ENCODE measurements around the gene ELFN2.
A peak's percentile ranks its signal among the peaks of the same experiment; 100 is the strongest.

ELFN2 gene

DNA sequence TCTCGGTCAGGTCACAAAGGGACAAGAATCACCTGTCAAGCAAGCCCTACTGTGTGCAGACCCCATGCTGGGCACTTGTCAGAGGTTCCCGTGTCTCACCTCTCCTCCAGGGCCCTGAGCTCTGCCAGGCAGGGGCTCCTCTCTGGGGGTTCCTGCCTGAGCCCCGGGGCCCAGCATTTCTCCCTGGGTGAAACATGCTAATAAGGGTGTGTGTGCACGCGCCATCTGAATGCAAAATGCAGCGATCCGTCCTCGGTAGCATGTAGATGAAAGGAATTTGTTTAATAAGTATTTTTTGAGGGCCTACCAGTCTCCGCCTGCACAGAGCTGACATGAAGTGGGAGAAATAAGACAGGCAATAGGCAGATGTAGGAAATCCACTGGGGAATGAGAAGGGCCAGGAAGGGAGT, 5.8 kb downstream of the ELFN2 start:
- Histone ChIP-seq H3K4me3 (ENCODE audit: low read length) (no peak overlapping the region), H3K4me1 (ENCODE audit: insufficient read depth, low read length) (no peaks in the 10 kb centered on the region), H3K9me3 (ENCODE audit: insufficient read depth, low read depth, low read length) (no peaks in the 10 kb centered on the region), H3K27me3 (ENCODE audit: insufficient read depth, low read length) (peaks cover 90% of the 10 kb centered on the region), H3K9ac (ENCODE audit: low read depth, low read length) (no peak overlapping the region), H3K36me3 (ENCODE audit: insufficient read depth, low read depth, low read length) (no peaks in the 10 kb centered on the region), H3K27ac (ENCODE audit: low read length) (no peak overlapping the region)

DNA sequence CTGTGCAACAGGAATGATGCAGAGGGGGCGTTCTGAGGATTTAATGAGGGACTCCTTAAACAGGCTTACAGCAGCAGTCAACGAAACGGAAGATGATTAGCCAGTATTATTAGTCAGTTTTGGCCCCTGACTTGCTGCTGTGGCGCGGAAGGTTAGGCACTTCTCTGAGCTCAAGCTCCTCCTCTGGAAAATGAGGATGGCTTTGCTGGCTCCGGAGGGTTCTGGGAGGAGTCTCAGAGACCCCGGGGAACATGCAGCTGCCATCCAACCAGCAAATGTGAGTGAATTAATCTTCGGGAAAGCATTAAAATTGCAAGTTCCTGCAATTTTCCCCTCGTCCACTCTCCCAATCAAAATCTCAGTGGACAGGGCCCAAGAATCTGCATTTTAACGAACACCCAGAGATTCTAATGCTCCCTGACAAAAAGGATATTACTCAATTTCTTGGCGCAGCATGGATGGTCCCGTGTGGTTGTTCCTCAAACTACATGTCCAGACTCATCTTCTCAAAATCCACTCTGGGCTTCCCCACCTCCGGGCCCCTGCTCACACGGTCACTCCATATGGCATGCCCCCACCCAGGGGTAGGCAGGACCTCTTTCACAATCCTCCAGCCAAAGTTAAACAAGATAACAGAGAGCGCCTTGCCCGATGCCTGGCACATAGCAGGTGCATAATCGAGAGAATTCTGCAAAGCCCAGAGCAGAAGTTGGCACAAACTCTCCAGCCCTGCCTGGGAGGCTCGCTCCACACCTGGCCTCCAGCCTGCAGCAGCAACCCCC, 6.4 kb downstream of the ELFN2 start:
- Histone ChIP-seq H3K9ac (ENCODE audit: low read depth, low read length) (peak overlapping the region; percentile 46; the same call in 1 of the 2 replicates), H3K4me1 (ENCODE audit: insufficient read depth, low read length) (no peaks in the 10 kb centered on the region), H3K4me3 (ENCODE audit: low read length) (peak overlapping the region; percentile 71), H3K9me3 (ENCODE audit: insufficient read depth, low read depth, low read length) (no peaks in the 10 kb centered on the region), H3K36me3 (ENCODE audit: insufficient read depth, low read depth, low read length) (no peaks in the 10 kb centered on the region), H3K27me3 (ENCODE audit: insufficient read depth, low read length) (peaks cover 84% of the 10 kb centered on the region), H3K27ac (ENCODE audit: low read length) (no peak overlapping the region)

DNA sequence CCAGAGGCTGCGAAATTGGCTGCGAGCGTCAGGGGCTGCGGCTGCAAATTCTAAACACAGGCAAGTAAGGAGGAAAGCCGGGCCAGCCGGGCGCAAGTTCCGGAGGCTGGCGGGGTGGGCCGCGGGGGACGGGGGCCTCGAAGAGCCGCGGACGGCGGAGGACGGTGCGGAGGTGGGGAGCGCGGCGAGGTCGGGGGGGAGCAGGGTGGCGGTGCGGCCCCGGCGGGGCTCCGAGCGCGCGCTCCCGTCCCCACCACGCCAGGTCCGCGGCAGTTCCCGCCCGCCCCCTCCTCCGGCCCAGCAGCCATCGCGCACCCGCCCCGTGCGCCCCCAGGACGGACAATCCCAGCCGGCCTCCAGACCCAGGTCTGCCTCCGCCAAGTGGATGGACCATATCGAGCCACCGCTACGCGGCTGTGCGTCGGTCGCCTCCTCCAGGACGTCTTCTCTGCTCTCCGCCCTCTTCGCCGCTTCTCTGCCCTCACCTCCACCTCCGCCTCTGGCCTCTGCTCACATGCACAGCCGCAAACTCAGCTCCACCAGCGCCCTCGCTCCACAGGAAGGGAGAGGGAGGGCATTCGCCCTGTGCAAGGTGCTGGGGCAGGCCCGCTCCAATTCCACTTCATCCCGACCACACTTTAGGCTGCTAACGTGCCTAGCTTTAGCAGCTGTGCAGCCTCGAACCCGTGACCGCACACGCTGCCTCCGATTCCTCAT, 7.2 kb downstream of the ELFN2 start:
- no peaks in the 10 kb centered on the region for H3K4me1 ChIP-seq (ENCODE audit: insufficient read depth, low read length)
- no peaks in the 10 kb centered on the region for H3K9me3 ChIP-seq (ENCODE audit: insufficient read depth, low read depth, low read length)
- H3K4me3 ChIP-seq (ENCODE audit: low read length), result peak overlapping the region; percentile 71
- peaks cover 76% of the 10 kb centered on the region for H3K27me3 ChIP-seq (ENCODE audit: insufficient read depth, low read length)
- peak overlapping the region; percentile 46; the same call in 1 of the 2 replicates for H3K9ac ChIP-seq (ENCODE audit: low read depth, low read length)
- H3K36me3 ChIP-seq (ENCODE audit: insufficient read depth, low read depth, low read length), result no peaks in the 10 kb centered on the region
- no peak overlapping the region for H3K27ac ChIP-seq (ENCODE audit: low read length)

DNA sequence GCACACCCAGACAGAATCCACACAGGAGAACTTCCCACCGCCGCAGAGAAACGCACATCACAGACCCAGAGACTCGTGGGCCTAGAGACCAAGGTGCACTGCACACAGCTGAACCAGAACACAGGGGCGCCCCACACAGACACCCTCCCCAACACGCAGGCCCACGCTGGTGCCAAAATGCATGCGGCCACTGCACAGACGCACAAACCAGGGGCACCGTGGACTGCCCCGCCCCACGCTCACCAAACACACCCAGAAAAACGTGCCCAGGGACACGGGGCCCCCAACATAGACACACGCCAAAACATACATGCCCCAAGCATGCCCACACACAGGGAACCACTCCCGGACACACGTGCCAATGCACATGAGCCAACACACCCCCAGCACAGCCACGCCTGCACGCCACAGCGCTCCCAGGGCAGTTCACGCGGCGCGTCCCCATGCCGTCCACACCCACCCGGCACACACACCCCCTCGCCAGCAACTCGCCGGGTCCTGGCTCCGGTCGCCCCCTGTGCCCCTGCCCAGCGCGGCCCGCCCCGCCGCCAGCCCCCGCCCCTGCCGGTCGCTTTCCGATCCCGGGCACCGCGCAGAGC, 7.8 kb downstream of the ELFN2 start:
- no peaks in the 10 kb centered on the region for H3K4me1 ChIP-seq (ENCODE audit: insufficient read depth, low read length)
- H3K27ac ChIP-seq (ENCODE audit: low read length), result no peak overlapping the region
- H3K27me3 ChIP-seq (ENCODE audit: insufficient read depth, low read length), result peaks cover 70% of the 10 kb centered on the region
- H3K4me3 ChIP-seq (ENCODE audit: low read length), result peak overlapping the region; percentile 71; the same call in 1 of the 2 replicates
- H3K36me3 ChIP-seq (ENCODE audit: insufficient read depth, low read depth, low read length), result no peaks in the 10 kb centered on the region
- no peak overlapping the region for H3K9ac ChIP-seq (ENCODE audit: low read depth, low read length)
- H3K9me3 ChIP-seq (ENCODE audit: insufficient read depth, low read depth, low read length), result no peaks in the 10 kb centered on the region

DNA sequence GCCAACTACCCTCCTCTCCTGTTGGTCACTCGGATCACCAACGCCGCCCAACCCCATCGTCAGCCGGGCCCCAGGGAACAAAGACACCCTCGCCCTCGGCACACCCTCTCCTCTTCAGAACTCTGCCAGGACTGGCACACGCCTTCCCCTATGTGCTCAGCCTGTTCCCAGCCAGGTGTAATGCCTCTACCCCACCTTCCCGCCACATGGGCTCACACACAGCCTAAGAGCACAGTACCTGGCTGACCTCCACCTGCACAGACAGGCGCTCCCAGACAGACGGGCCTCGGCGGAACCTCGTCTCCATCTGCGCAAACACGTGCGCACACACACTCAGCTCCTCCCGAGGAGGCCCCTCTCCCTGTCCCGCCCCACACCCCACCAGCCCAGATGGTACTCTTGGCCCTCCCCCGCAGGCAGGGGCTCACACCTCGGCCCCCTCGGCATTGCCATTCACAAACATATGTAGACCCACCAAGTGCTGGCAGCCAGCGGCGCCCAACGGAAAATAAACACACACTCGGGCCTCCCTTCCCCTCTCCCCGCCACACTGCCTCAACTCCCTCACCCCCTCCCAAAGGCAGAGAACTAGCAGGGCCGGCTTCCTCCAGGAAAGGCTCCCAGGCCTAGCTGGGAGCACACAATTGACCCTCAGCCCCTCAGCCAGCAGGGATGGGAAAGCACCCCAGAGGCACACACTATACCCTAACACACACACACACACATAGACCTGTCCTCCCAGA, 8.5 kb downstream of the ELFN2 start:
- peak overlapping the region; percentile 71; the same call in 1 of the 2 replicates for H3K4me3 ChIP-seq (ENCODE audit: low read length)
- peaks cover 63% of the 10 kb centered on the region for H3K27me3 ChIP-seq (ENCODE audit: insufficient read depth, low read length)
- H3K27ac ChIP-seq (ENCODE audit: low read length), result no peak overlapping the region
- H3K9me3 ChIP-seq (ENCODE audit: insufficient read depth, low read depth, low read length), result no peaks in the 10 kb centered on the region
- no peak overlapping the region for H3K9ac ChIP-seq (ENCODE audit: low read depth, low read length)
- no peaks in the 10 kb centered on the region for H3K36me3 ChIP-seq (ENCODE audit: insufficient read depth, low read depth, low read length)
- H3K4me1 ChIP-seq (ENCODE audit: insufficient read depth, low read length), result no peaks in the 10 kb centered on the region

DNA sequence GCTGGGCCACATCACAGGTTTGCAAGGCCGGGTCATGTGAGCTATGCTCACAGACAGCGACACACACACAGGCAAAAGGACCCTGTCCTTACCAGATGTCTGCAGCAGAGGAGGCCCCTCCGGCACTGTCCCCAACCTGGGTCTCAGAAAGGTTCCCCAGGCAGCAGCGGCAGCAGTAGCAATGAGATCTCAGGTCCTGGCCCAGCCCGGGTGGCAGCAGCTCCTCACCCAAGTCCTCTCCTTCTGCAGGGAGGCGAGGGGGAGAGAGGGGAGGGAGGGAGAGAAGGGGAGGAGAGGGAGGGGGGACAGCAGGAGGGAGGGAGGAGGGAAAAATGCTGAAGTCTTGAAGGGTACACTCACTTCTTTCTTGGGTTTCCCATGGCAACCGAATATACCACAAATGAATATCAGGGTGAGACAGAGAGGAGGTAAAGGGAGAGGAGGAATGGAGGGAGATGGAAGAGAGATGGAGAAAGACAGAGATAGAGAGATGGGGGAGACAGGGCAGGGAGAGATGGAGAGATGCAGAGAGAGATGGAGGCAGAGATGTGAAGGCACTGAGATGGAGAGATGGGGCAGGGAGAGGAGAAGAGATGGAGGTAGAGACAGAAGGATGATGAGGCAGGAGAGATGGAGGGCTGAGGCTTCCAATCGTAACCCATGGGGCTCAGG, 9.5 kb downstream of the ELFN2 start:
- Histone ChIP-seq H3K27ac (ENCODE audit: low read length) (no peak overlapping the region), H3K36me3 (ENCODE audit: insufficient read depth, low read depth, low read length) (no peaks in the 10 kb centered on the region), H3K27me3 (ENCODE audit: insufficient read depth, low read length) (peaks cover 54% of the 10 kb centered on the region), H3K4me3 (ENCODE audit: low read length) (no peak overlapping the region), H3K9ac (ENCODE audit: low read depth, low read length) (no peak overlapping the region), H3K9me3 (ENCODE audit: insufficient read depth, low read depth, low read length) (no peaks in the 10 kb centered on the region), H3K4me1 (ENCODE audit: insufficient read depth, low read length) (no peaks in the 10 kb centered on the region)

DNA sequence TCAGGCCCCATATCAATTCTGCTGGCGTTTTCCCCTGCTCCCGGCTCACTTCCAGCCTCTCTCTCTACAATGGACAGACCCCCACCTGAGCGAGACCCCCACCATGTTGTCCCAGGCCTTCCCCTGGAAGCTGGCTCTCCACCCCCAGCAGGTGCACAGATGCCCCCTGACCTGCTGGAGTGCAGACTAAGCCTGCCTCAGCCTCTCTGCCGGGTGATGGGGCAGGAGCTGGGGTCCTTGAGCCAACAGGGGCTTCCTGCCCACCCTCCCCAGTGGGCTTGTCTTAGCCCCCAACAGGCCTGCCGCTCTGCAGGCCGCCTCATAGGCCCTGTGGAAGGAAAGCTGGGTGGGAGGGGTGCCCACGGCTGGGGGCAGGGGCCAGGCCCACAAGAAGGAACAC, 10.0 kb downstream of the ELFN2 start:
- H3K9me3 ChIP-seq (ENCODE audit: insufficient read depth, low read depth, low read length), result no peaks in the 10 kb centered on the region
- H3K9ac ChIP-seq (ENCODE audit: low read depth, low read length), result no peak overlapping the region
- no peak overlapping the region for H3K27ac ChIP-seq (ENCODE audit: low read length)
- H3K27me3 ChIP-seq (ENCODE audit: insufficient read depth, low read length), result peaks cover 54% of the 10 kb centered on the region
- no peak overlapping the region for H3K4me3 ChIP-seq (ENCODE audit: low read length)
- no peaks in the 10 kb centered on the region for H3K36me3 ChIP-seq (ENCODE audit: insufficient read depth, low read depth, low read length)
- no peaks in the 10 kb centered on the region for H3K4me1 ChIP-seq (ENCODE audit: insufficient read depth, low read length)

DNA sequence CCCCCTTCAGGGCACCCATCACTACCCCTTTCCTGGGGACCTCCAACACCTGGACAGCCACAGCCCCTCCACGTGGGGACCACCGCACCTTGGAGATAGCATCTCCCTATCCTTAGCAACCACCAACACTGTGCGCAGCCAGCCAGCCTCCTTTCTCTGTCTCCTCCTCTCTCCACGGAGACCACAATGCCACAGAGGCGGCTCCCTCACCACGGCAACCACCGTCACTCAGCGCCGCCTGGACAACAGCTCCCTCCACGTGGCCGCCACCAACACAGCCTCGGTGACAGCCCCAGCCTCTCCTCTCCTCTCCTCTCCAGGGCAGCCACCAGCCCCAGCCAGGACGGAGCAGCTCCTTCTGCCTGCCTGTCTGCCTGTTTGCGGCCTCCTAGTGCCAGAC, 10.5 kb downstream of the ELFN2 start:
- Histone ChIP-seq H3K4me1 (ENCODE audit: insufficient read depth, low read length) (no peaks in the 10 kb centered on the region), H3K36me3 (ENCODE audit: insufficient read depth, low read depth, low read length) (no peaks in the 10 kb centered on the region), H3K27me3 (ENCODE audit: insufficient read depth, low read length) (peaks cover 49% of the 10 kb centered on the region), H3K27ac (ENCODE audit: low read length) (no peak overlapping the region), H3K9ac (ENCODE audit: low read depth, low read length) (no peak overlapping the region), H3K9me3 (ENCODE audit: insufficient read depth, low read depth, low read length) (no peaks in the 10 kb centered on the region), H3K4me3 (ENCODE audit: low read length) (no peak overlapping the region)

DNA sequence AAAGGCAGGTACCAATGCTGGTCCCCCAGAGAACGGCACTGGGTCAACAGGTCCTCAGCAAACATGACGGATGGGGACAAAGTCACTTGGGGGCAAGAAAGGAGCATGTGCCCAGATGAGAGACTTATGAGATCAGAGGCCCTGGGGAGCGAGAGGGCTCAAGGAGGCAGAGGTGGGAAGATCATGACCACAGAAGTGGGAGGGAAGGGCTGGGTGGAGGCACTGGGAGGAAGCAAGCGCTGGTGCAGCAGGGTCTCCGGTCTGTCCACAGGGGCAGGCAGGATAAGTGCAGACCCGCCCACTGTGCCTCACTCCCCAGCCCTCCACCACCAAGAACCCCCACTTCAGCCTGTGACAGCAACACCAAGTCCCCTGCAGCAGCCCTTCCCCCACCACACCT, 10.9 kb downstream of the ELFN2 start:
- H3K4me1 ChIP-seq (ENCODE audit: insufficient read depth, low read length), result no peaks in the 10 kb centered on the region
- H3K36me3 ChIP-seq (ENCODE audit: insufficient read depth, low read depth, low read length), result no peaks in the 10 kb centered on the region
- H3K27ac ChIP-seq (ENCODE audit: low read length), result no peak overlapping the region
- no peaks in the 10 kb centered on the region for H3K9me3 ChIP-seq (ENCODE audit: insufficient read depth, low read depth, low read length)
- H3K4me3 ChIP-seq (ENCODE audit: low read length), result no peak overlapping the region
- peaks cover 45% of the 10 kb centered on the region for H3K27me3 ChIP-seq (ENCODE audit: insufficient read depth, low read length)
- no peak overlapping the region for H3K9ac ChIP-seq (ENCODE audit: low read depth, low read length)

DNA sequence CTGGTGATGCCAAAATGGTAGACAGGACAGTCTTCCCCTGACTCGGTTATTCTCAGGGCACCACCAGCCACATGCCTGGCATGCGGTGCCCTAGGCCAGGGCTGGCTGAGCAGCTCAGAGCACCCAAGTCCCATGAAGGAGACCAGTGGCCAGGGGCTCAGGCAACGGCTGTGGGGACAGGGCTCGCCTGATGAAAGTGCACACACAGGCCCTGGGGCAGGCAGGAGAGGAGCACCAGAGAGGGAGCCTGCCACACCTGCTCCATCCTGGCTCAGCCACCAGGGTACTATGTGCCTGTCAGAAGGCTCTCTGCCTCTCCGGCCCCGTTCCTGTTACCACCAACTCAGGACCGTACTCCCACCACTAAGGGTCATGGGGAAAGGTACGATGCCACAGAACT, 12.1 kb downstream of the ELFN2 start:
- peaks cover 33% of the 10 kb centered on the region for H3K27me3 ChIP-seq (ENCODE audit: insufficient read depth, low read length)
- no peak overlapping the region for H3K9ac ChIP-seq (ENCODE audit: low read depth, low read length)
- no peaks in the 10 kb centered on the region for H3K4me1 ChIP-seq (ENCODE audit: insufficient read depth, low read length)
- no peak overlapping the region for H3K4me3 ChIP-seq (ENCODE audit: low read length)
- no peaks in the 10 kb centered on the region for H3K36me3 ChIP-seq (ENCODE audit: insufficient read depth, low read depth, low read length)
- no peak overlapping the region for H3K27ac ChIP-seq (ENCODE audit: low read length)
- H3K9me3 ChIP-seq (ENCODE audit: insufficient read depth, low read depth, low read length), result no peaks in the 10 kb centered on the region

DNA sequence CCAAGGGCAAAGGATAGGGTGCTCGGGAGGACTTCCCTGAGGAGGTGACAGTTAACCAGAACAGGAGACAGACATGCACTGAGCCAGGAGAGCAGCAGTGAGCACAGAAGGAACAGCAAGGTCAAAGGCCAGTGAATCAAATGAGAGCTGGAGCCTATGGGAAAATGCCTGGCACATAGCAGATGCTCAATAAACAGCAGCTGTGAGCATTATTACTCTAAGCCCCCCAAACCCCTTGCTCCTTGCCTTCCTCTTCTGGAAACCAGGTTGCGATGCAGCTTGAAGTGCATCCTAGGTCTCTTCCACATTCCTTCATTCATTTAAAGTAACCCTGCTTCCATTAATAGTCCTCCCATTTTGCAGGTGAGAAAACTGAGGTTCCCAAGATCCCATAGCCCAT, 13.0 kb downstream of the ELFN2 start:
- Histone ChIP-seq H3K4me1 (ENCODE audit: insufficient read depth, low read length) (no peaks in the 10 kb centered on the region), H3K27ac (ENCODE audit: low read length) (no peak overlapping the region), H3K36me3 (ENCODE audit: insufficient read depth, low read depth, low read length) (no peaks in the 10 kb centered on the region), H3K9me3 (ENCODE audit: insufficient read depth, low read depth, low read length) (no peaks in the 10 kb centered on the region), H3K4me3 (ENCODE audit: low read length) (no peak overlapping the region), H3K27me3 (ENCODE audit: insufficient read depth, low read length) (peaks cover 25% of the 10 kb centered on the region), H3K9ac (ENCODE audit: low read depth, low read length) (no peak overlapping the region)

Data from iPS-20b (cell line).